CD14-positive monocyte (primary cell): ENCODE data around the gene NFU1. TPM values are rescaled to one million over a fixed set of nuclear protein-coding genes. Genes with fewer than 3 reads are reported as not detected.

ENCODE experiments used
- DNase-seq, 3 donors: peaks; one replicate each; pipeline ENCODE4 v3.0.0-alpha.2; 2011 to 2022
- H2AFZ ChIP-seq: 2 replicates; pipeline ENCODE4 v1.6.0; 2012; ENCODE audit warnings: mild to moderate bottlenecking, low read depth, low read length, inconsistent platforms; ENCODE audit not compliant: insufficient read depth, poor library complexity, severe bottlenecking
- H3K27ac ChIP-seq, 2 donors: 1 replicate in 1 of 2; 2 replicates in 1 of 2; pipeline ENCODE4 v1.5.1; 2012 to 2013; ENCODE audit warnings: low read length in 2 of 2, control low read depth in 1 of 2, inconsistent platforms in 1 of 2, low read depth in 1 of 2, mild to moderate bottlenecking in 1 of 2
- H3K27me3 ChIP-seq, 2 donors: one replicate each; pipeline versions ENCODE4 v1.6.0 to v1.6.1; 2011 to 2013; ENCODE audit warnings: low read length in 2 of 2; ENCODE audit not compliant: control insufficient read depth in 2 of 2, insufficient read depth in 2 of 2
- H3K36me3 ChIP-seq, 2 donors: replicated peaks in 1 of 2; 1 replicate in 1 of 2; 2 replicates in 1 of 2; pipeline versions ENCODE4 v1.5.1 to v1.6.1; 2012 to 2013; ENCODE audit warnings: low read length in 2 of 2, control low read depth in 1 of 2, inconsistent platforms in 1 of 2, mild to moderate bottlenecking in 1 of 2; ENCODE audit not compliant: insufficient read depth in 2 of 2, control insufficient read depth in 1 of 2
- H3K4me1 ChIP-seq, 2 donors: 1 replicate in 1 of 2; 2 replicates in 1 of 2; pipeline versions ENCODE4 v1.5.1 to v1.6.1; 2012 to 2013; ENCODE audit warnings: low read length in 2 of 2, control low read depth in 1 of 2, inconsistent platforms in 1 of 2, mild to moderate bottlenecking in 1 of 2, moderate library complexity in 1 of 2; ENCODE audit not compliant: insufficient read depth in 2 of 2, control insufficient read depth in 1 of 2
- H3K4me2 ChIP-seq: replicated peaks from 2 replicates; pipeline ENCODE3; 2012; ENCODE audit warnings: low read length, moderate library complexity, mild to moderate bottlenecking; ENCODE audit not compliant: poor library complexity, severe bottlenecking; ENCODE audit errors: extremely low read depth
- H3K4me3 ChIP-seq, 3 experiments: fragments of 200-600 bp in 1 of 3; sonication (generic) in 1 of 3; replicated peaks in 1 of 3; 1 replicate in 2 of 3; 2 replicates in 1 of 3; pipeline ENCODE4 v1.5.1; 2011 to 2013; ENCODE audit warnings: low read length in 3 of 3, mild to moderate bottlenecking in 3 of 3, control low read depth in 2 of 3, low read depth in 2 of 3, inconsistent platforms in 1 of 3, moderate library complexity in 1 of 3
- H3K79me2 ChIP-seq: 2 replicates; pipeline ENCODE4 v1.6.0; 2012; ENCODE audit warnings: mild to moderate bottlenecking, control low read depth, inconsistent platforms, low read length, moderate library complexity; ENCODE audit not compliant: insufficient read depth
- H3K9ac ChIP-seq: 2 replicates; pipeline ENCODE4 v1.6.0; 2017; ENCODE audit warnings: low read length, mild to moderate bottlenecking; ENCODE audit not compliant: insufficient read depth, poor library complexity, severe bottlenecking
- H3K9me3 ChIP-seq, 2 donors: replicated peaks in 1 of 2; 1 replicate in 1 of 2; 2 replicates in 1 of 2; pipeline versions ENCODE4 v1.5.1 to v1.6.1; 2012 to 2013; ENCODE audit warnings: low read length in 2 of 2, control low read depth in 1 of 2; ENCODE audit not compliant: control insufficient read depth in 1 of 2, insufficient read depth in 1 of 2
- H4K20me1 ChIP-seq: 2 replicates; pipeline ENCODE4 v1.6.0; 2012; ENCODE audit warnings: mild to moderate bottlenecking, low read length, control low read depth, moderate library complexity; ENCODE audit not compliant: insufficient read depth
- H3K27ac Mint-ChIP-seq, 7 donors: one replicate each; pipeline ENCODE4 v1.8.0; 2020; ENCODE audit warnings: mild to moderate bottlenecking in 7 of 7, mixed read lengths in 7 of 7, moderate library complexity in 6 of 7, inconsistent platforms in 2 of 7
- H3K27me3 Mint-ChIP-seq, 3 donors: one replicate each; pipeline ENCODE4 v1.8.0; 2021 to 2022; ENCODE audit warnings: low read depth in 3 of 3, mild to moderate bottlenecking in 3 of 3, mixed read lengths in 3 of 3, moderate library complexity in 3 of 3, inconsistent platforms in 1 of 3
- H3K36me3 Mint-ChIP-seq, 2 donors: one replicate each; pipeline ENCODE4 v1.8.0; 2020; ENCODE audit warnings: mixed read lengths in 2 of 2, inconsistent platforms in 1 of 2, mild to moderate bottlenecking in 1 of 2
- H3K4me1 Mint-ChIP-seq: one replicate; pipeline ENCODE4 v1.8.0; 2020; ENCODE audit warnings: mild to moderate bottlenecking, mixed read lengths
- H3K4me3 Mint-ChIP-seq, 2 donors: one replicate each; pipeline ENCODE4 v1.8.0; 2020; ENCODE audit warnings: mild to moderate bottlenecking in 2 of 2, mixed read lengths in 2 of 2, moderate library complexity in 1 of 2
- H3K9me3 Mint-ChIP-seq, 7 donors: one replicate each; pipeline ENCODE4 v1.8.0; 2020 to 2022; ENCODE audit warnings: mixed read lengths in 7 of 7, mild to moderate bottlenecking in 6 of 7, moderate library complexity in 6 of 7, inconsistent platforms in 2 of 7
- WGBS: methylation state at CpG from one replicate; pipeline ENCODE4 v1.1.5; 2013; ENCODE audit warnings: missing lambda C conversion rate; ENCODE audit not compliant: insufficient coverage; 5-methylcytosine and 5-hydroxymethylcytosine counted together
- intact Hi-C, 2 donors: fragments of 100-400 bp; cut with micrococcal nuclease; formaldehyde crosslinking; loops; one replicate each; pipeline versions ENCODE4 v1.15.0 to v1.15.1; 2023
- polyA minus RNA-seq: library from RNA; depleted of rRNA, polyadenylated mRNA; stranded (reverse); fragments of >200 nt; gene quantifications from 2 replicates; pipeline ENCODE4 v1.2.3, GENCODE V29; 2012
- polyA plus RNA-seq, 3 donors: library from polyadenylated mRNA; depleted of rRNA in 1 of 3; unstranded in 2 of 3; stranded (reverse) in 1 of 3; fragments of 300-500 nt in 2 of 3; fragments of >200 nt in 1 of 3; fragmentation: Illumina TruSeq in 2 of 3; gene quantifications; 1 replicate in 2 of 3; 2 replicates in 1 of 3; pipeline ENCODE4 v1.2.3, GENCODE V29; 2012 to 2021
- total RNA-seq, 12 experiments: library from RNA in 1 of 12; stranded (reverse) in 1 of 12; fragments of 120-200 nt in 1 of 12; gene quantifications; one replicate each; pipeline ENCODE4 v1.2.4 and lab custom pipeline; 2013 to 2026; ENCODE audit warnings: mixed read lengths in 6 of 12, inconsistent platforms in 1 of 12
- TF ChIP-seq, protein P1 (sequence below): fragments of 200-600 bp; IDR thresholded peaks from one replicate; pipeline ENCODE4 v1.8.0; 2022; ENCODE audit warnings: antibody characterized with exemption, mild to moderate bottlenecking

The NFU1 gene
- total RNA-seq (2013), result 33.0 TPM
- polyA plus RNA-seq (10 to 100 TPM; 10.5 to 56.1 (median 43.0) TPM), polyA minus RNA-seq (4.8 and 6.2 TPM in 2 replicates), total RNA-seq (lab: John Stamatoyannopoulos, UW) (3.2 to 10.0 (median 7.2) reads per million in 11 experiments)

DNA sequence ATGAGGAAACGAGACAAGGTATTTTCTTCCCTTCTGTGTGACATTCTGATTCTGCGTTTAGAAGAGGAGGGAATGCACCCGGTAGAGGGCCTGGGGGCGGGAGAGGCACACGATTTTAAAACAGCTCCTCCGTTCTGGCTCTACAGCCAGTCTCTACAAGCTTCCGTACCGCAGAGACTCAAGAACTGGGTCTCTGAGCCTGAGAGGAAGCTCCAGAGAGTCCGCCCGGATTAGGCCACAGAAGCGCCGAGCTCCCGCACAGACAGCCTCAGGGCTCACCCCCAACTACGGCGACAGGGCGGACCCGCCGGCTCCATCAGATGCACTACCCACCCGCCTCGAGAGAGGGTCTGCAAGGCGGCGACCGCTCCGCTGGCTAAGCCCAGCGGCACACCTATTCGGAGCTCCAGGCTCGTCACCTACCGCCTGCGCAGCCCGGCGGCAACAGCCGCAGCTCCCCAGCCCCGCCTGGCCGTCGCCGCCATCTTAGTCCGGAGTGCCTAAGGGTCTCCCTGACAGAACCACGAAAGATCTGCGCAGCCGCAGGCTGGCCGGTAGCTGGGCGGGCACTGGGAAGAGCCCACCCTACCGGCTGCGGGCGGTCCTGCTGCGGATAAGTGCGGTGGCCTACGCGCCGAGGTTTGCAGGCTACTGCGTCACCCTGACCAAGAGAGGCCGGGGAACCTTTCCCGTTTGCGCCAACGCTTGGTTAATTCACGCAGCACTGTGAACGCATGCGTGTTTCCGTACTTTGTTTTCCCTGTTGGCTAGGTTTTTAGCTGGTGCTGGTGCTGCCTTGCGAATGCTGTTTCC, at the start of gene NFU1:
TSS of gene NFU1 (minus strand) at position 498 of the 813 bp plus-strand sequence. CDS start at position 485, 13 bp downstream.
- Histone ChIP-seq H3K79me2 (peaks cover 17% of the 10 kb centered on the region), H3K9me3 (peaks cover 0 to 3% of the 10 kb centered on the region in 2 donors), H3K4me2 (peak within 1 kb of the TSS; percentile 79), H3K4me3 (peak within 1 kb of the TSS; percentile 58 to 84 (median 60)), H3K4me1 (peaks cover 25 to 31% of the 10 kb centered on the region in 2 donors), H4K20me1 (no peaks in the 10 kb centered on the region), H3K9ac (peak within 1 kb of the TSS; percentile 88), H2AFZ (peak within 1 kb of the TSS; percentile 94), H3K27me3 (no peaks in the 10 kb centered on the region), H3K27ac (peak within 1 kb of the TSS; percentile 96 to 97), H3K36me3 (no peaks in the 10 kb centered on the region)
- under 1% methylated on average over 57 of the region's 60 CpGs for WGBS
- TF ChIP-seq, protein P1, sequence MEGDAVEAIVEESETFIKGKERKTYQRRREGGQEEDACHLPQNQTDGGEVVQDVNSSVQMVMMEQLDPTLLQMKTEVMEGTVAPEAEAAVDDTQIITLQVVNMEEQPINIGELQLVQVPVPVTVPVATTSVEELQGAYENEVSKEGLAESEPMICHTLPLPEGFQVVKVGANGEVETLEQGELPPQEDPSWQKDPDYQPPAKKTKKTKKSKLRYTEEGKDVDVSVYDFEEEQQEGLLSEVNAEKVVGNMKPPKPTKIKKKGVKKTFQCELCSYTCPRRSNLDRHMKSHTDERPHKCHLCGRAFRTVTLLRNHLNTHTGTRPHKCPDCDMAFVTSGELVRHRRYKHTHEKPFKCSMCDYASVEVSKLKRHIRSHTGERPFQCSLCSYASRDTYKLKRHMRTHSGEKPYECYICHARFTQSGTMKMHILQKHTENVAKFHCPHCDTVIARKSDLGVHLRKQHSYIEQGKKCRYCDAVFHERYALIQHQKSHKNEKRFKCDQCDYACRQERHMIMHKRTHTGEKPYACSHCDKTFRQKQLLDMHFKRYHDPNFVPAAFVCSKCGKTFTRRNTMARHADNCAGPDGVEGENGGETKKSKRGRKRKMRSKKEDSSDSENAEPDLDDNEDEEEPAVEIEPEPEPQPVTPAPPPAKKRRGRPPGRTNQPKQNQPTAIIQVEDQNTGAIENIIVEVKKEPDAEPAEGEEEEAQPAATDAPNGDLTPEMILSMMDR, result peak; percentile 61
- peaks cover 3 to 10% (median 6%) of the 10 kb centered on the region in 7 donors for H3K9me3 Mint-ChIP-seq
- H3K4me3 Mint-ChIP-seq, result peak within 1 kb of the TSS; percentile 93 to 99
- H3K36me3 Mint-ChIP-seq, result no peaks in the 10 kb centered on the region
- intact Hi-C loops, result loop anchor here (5.0 kb wide), 1 partner anchor 50 kb away; the partner anchor contains the start of gene GFPT1 (in 2 of the 2)
- peak within 1 kb of the TSS; percentile 96 to 100 (median 98) for H3K27ac Mint-ChIP-seq
- no peaks in the 10 kb centered on the region for H3K27me3 Mint-ChIP-seq
- peak; percentile 91 to 95 (median 91) for DNase-seq
- H3K4me1 Mint-ChIP-seq, result peaks cover 38% of the 10 kb centered on the region

DNA sequence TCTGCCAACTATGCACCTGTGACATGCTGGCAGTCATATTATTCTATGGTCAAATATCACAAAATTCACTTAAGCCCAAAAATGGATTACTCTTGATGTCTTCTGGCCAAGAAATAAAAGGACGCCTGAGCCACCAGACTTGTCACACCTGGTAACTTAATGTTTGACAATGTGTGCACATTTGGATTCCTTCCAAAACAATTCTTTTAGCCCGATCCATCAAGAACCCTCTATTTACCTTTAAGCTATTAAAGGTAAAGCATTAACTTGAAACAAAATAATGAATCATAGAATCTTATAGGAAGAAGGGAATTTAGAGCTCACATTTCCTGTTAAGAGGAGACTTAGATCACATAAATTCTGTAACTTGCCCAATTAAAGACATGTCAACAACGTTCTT, 46.5 kb upstream of the NFU1 start:
- H3K27me3 ChIP-seq, result no peaks in the 10 kb centered on the region
- no peaks in the 10 kb centered on the region for H3K4me1 ChIP-seq
- no peak for DNase-seq
- H3K9ac ChIP-seq, result no peak overlapping the region
- H3K27ac Mint-ChIP-seq, result no peak overlapping the region
- H3K9me3 ChIP-seq, result no peaks in the 10 kb centered on the region
- H3K36me3 ChIP-seq, result peaks cover 14 to 75% of the 10 kb centered on the region in 2 donors
- no peaks in the 10 kb centered on the region for H4K20me1 ChIP-seq
- intact Hi-C loops, result no loop called here
- no peak overlapping the region for H3K4me2 ChIP-seq
- peaks cover 0 to 1% (median 0%) of the 10 kb centered on the region in 7 donors for H3K9me3 Mint-ChIP-seq
- no peak overlapping the region for H3K4me3 Mint-ChIP-seq
- peaks cover 5% of the 10 kb centered on the region for H3K4me1 Mint-ChIP-seq
- TF ChIP-seq, protein P1, result no peak
- peaks cover 57 to 62% of the 10 kb centered on the region in 2 donors for H3K36me3 Mint-ChIP-seq
- WGBS, result no CpG with 5 or more reads among the region's 3 CpGs
- no peaks in the 10 kb centered on the region for H3K79me2 ChIP-seq
- H2AFZ ChIP-seq, result no peak overlapping the region
- no peak overlapping the region for H3K4me3 ChIP-seq
- H3K27me3 Mint-ChIP-seq, result no peaks in the 10 kb centered on the region
- no peak overlapping the region for H3K27ac ChIP-seq
